GM19025 (cell line): ENCODE measurements around the gene IFITM5.
"Not testable (repeated sequence)": the region's sequence is repeated elsewhere in the genome, so short reads cannot be mapped to it uniquely, and the experiment has no call there.

Source experiments
- ATAC-seq: cut with Tn5 transposase; IDR thresholded peaks from one replicate; pipeline ENCODE4 v1.9.1; 2021; ENCODE audit warnings: mild to moderate bottlenecking, low read depth, moderate library complexity; ENCODE audit not compliant: unreplicated experiment

IFITM5 gene

GRCh38 chr11:286977-287820, 12.1 kb downstream of the IFITM5 start:
- not testable (repeated sequence) for ATAC-seq

- ATAC-seq, result no peak
Observed at GRCh38 chr11:285894-286220, 13.5 kb downstream of the IFITM5 start.

- ATAC-seq, result no peak
Observed at GRCh38 chr11:285021-285893, 14.1 kb downstream of the IFITM5 start.

- no peak for ATAC-seq
Observed at GRCh38 chr11:284105-285020, 15.0 kb downstream of the IFITM5 start.

GRCh38 chr11:283405-284104, 15.8 kb downstream of the IFITM5 start:
- ATAC-seq, result no peak

GRCh38 chr11:282630-283360, 16.5 kb downstream of the IFITM5 start:
- ATAC-seq, result no peak

- ATAC-seq, result no peak
Observed at GRCh38 chr11:282171-282570, 17.2 kb downstream of the IFITM5 start.

- no peak for ATAC-seq
Observed at GRCh38 chr11:281486-282161, 17.7 kb downstream of the IFITM5 start.

GRCh38 chr11:280706-281485, 18.4 kb downstream of the IFITM5 start:
- ATAC-seq, result no peak

GRCh38 chr11:279966-280705, 19.2 kb downstream of the IFITM5 start:
- ATAC-seq, result no peak

GRCh38 chr11:279040-279965, 20.0 kb downstream of the IFITM5 start:
- ATAC-seq, result no peak

GRCh38 chr11:278001-278951, 21.1 kb downstream of the IFITM5 start, which contains the start of gene NLRP6:
Gene NLRP6 (plus strand): TSS chr11:278407. CDS start chr11:278570, 163 bp downstream.
- no peak for ATAC-seq

- no peak for ATAC-seq
Observed at GRCh38 chr11:276219-276618, 23.1 kb downstream of the IFITM5 start.

- ATAC-seq, result no peak
Observed at GRCh38 chr11:272931-273198, 26.5 kb downstream of the IFITM5 start.

GRCh38 chr11:272195-272930, 27.0 kb downstream of the IFITM5 start:
- ATAC-seq, result no peak
